ENCODE measurements around the gene ADORA3. TPM values are rescaled to one million over a fixed set of nuclear protein-coding genes. Genes with fewer than 3 reads are reported as not detected.

ADORA3 gene
- total and polyA plus RNA-seq, 2 of the 8 experiments (the other 6 are each of a cell fraction or from before 2014, with no cell fraction given), result 0.03 TPM; not detected in 1

DNA sequence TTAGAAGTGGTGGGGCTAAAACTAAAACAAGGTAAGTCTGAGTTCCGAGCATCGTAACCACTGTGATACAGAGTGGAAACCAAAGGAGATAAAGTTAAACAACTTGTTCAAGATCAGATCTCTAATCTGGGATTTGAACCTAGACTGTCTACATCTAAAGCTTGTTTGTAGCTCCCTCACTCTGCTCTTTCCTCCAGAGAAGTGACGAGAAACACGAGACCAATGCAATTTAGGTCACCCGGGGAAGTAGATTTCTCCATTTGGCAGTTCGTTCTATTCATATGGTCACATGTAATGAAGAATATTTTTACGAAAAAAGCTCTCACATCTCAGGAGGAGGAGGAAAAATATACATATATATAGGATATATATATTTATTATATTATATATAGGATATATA lies 1.8 kb downstream of the ADORA3 start:
- Histone ChIP-seq H3K79me1 (ENCODE audit: low read depth, low read length) (no peaks in the 10 kb centered on the region), H2AFZ (ENCODE audit: low read length) (no peak overlapping the region), H4K20me1 (replicated peaks in 1 of 2; ENCODE audit: control insufficient read depth in 1 of 2, insufficient read depth in 2 of 2, low read length in 2 of 2) (no peaks in the 10 kb centered on the region), H3K4me2 (ENCODE audit: insufficient read depth in 1 of 2, low read depth in 2 of 2, low read length in 2 of 2) (no peak overlapping the region), H3K23ac (ENCODE audit: insufficient read length) (no peak overlapping the region), H3K4me3 (ENCODE audit: extremely low read depth in 1 of 4, insufficient read depth in 2 of 4, low read depth in 3 of 4, low read length in 4 of 4) (no peak overlapping the region), H3K14ac (ENCODE audit: insufficient read length) (no peak overlapping the region), H3K9me3 (ENCODE audit: insufficient read depth in 2 of 2, low read depth in 1 of 2, low read length in 1 of 2) (no peaks in the 10 kb centered on the region), H3K56ac (replicated peaks; ENCODE audit: insufficient read length, low read depth, low read length) (no peak overlapping the region), H4K91ac (replicated peaks; ENCODE audit: insufficient read length, low read length) (no peak overlapping the region), H3K18ac (ENCODE audit: extremely low read depth, low read length) (no peak overlapping the region), H4K8ac (ENCODE audit: extremely low read depth, insufficient read depth, low read length) (no peak overlapping the region), H3K23me2 (ENCODE audit: low read depth, low read length) (no peaks in the 10 kb centered on the region), H2AK5ac (ENCODE audit: low read depth, low read length) (no peak overlapping the region), H3K36me3 (ENCODE audit: control insufficient read depth in 2 of 4, insufficient read depth in 4 of 4, low read length in 3 of 4) (no peaks in the 10 kb centered on the region), H2BK15ac (ENCODE audit: low read length) (no peak overlapping the region), H2BK12ac (ENCODE audit: low read depth, low read length) (no peak overlapping the region), H3K4ac (replicated peaks; ENCODE audit: insufficient read length, low read depth, low read length) (no peak overlapping the region), H3K79me2 (ENCODE audit: control insufficient read depth in 1 of 2, insufficient read depth in 2 of 2, low read length in 2 of 2) (no peaks in the 10 kb centered on the region), H4K5ac (ENCODE audit: insufficient read length, low read depth, low read length) (no peak overlapping the region), H3K27me3 (replicated peaks in 1 of 4; ENCODE audit: control insufficient read depth in 3 of 4, extremely low read depth in 1 of 4, insufficient read depth in 3 of 4, low read length in 3 of 4) (no peaks in the 10 kb centered on the region), H3K27ac (ENCODE audit: low read depth, low read length) (no peak overlapping the region), H3K9ac (replicated peaks in 1 of 4; ENCODE audit: extremely low read depth in 1 of 4, low read depth in 3 of 4, low read length in 3 of 4) (no peak overlapping the region), H2BK20ac (ENCODE audit: low read length) (no peak overlapping the region), H3K4me1 (replicated peaks in 1 of 4; ENCODE audit: control insufficient read depth in 3 of 4, insufficient read depth in 4 of 4, low read length in 3 of 4) (no peaks in the 10 kb centered on the region), H2BK5ac (ENCODE audit: low read depth, low read length) (no peak overlapping the region), H2BK120ac (replicated peaks; ENCODE audit: low read depth, low read length) (no peak overlapping the region)
- DNase-seq (ENCODE audit: low read depth in 1 of 2, low spot score in 2 of 2) (no peak), FAIRE-seq (no peak)
- POLR2A ChIA-PET (ENCODE audit: partially characterized antibody), result no interaction called here
- CTCF ChIA-PET (ENCODE audit: partially characterized antibody), result interaction anchor here (0.8 to 0.9 kb wide), 2 partner anchors 14 to 150 kb away, joined by 3 to 4 read pairs; no protein-coding TSS in a partner anchor
- 92% methylated on average over 7 of the region's 7 CpGs; no CpG with 5 or more reads in 1 of the 2 experiments for WGBS, 2 experiments (ENCODE audit: extremely low coverage in 1 of 2, insufficient coverage in 1 of 2, insufficient read length in 1 of 2, insufficient replicate concordance in 2 of 2, low coverage in 1 of 2, low lambda C conversion rate in 2 of 2, missing lambda C conversion rate in 1 of 2)
- no peak for TF ChIP-seq RAD21 (IDR thresholded peaks at IDR 0.05 in 1 of 2, conservative IDR thresholded peaks at IDR 0.05 in 1 of 2; ENCODE audit: low read depth in 2 of 2, low read length in 2 of 2)
- no peak for TF ChIP-seq POLR2AphosphoS5 (IDR thresholded peaks at IDR 0.05; ENCODE audit: low read depth, low read length)
- TF ChIP-seq POU5F1 (IDR thresholded peaks at IDR 0.05; ENCODE audit: low read depth, low read length), result no peak
- no peak for TF ChIP-seq BCL11A (IDR thresholded peaks at IDR 0.05; ENCODE audit: low read depth in 2 of 2, low read length in 2 of 2)
- TF ChIP-seq CTBP2 (IDR thresholded peaks at IDR 0.05; ENCODE audit: borderline replicate concordance, insufficient read depth, insufficient read length, low read length), result no peak
- no peak for TF ChIP-seq FOSL1 (IDR thresholded peaks at IDR 0.05; ENCODE audit: insufficient read depth, low read depth, low read length)
- no peak for TF ChIP-seq ATF2 (IDR thresholded peaks at IDR 0.05; ENCODE audit: low read length)
- no peak for TF ChIP-seq ASH2L (IDR thresholded peaks at IDR 0.05; ENCODE audit: low read length)
- TF ChIP-seq KDM4A (IDR thresholded peaks at IDR 0.05; ENCODE audit: low read depth, low read length, severe bottlenecking), result no peak
- no peak for TF ChIP-seq RXRA (IDR thresholded peaks at IDR 0.05; ENCODE audit: insufficient read depth, low read depth, low read length)
- no peak for TF ChIP-seq GTF2F1 (IDR thresholded peaks at IDR 0.05; ENCODE audit: borderline replicate concordance, low read depth, low read length)
- no peak for TF ChIP-seq KDM1A (IDR thresholded peaks at IDR 0.05; ENCODE audit: borderline replicate concordance, low read length)
- TF ChIP-seq SRF (IDR thresholded peaks at IDR 0.05; ENCODE audit: low read depth, low read length), result no peak

Data from H1 (cell line).